ENCODE results near the gene RGS5.
"Not testable (repeated sequence)": the region's sequence is repeated elsewhere in the genome, so short reads cannot be mapped to it uniquely, and the experiment has no call there.

The RGS5 gene

GRCh38 chr1:163202833-163203451 is at the start of gene RGS5:
TSS of gene RGS5 (minus strand) at chr1:163202916. CDS start at chr1:163202835, 81 bp downstream.
- DNase-seq: no peak

- DNase-seq: no peak
Observed at GRCh38 chr1:163250382-163250974, 47.8 kb upstream of the RGS5 start.

- DNase-seq: no peak
Observed at GRCh38 chr1:163248064-163248463, 45.3 kb upstream of the RGS5 start.

- DNase-seq: not testable (repeated sequence)
Observed at GRCh38 chr1:163244648-163245047, 41.9 kb upstream of the RGS5 start.

- no peak for DNase-seq
Observed at GRCh38 chr1:163241746-163242145, 39.0 kb upstream of the RGS5 start.

- DNase-seq: no peak
Observed at GRCh38 chr1:163240705-163241104, 38.0 kb upstream of the RGS5 start.

GRCh38 chr1:163233643-163234042 is 30.9 kb upstream of the RGS5 start:
- DNase-seq: not testable (repeated sequence)

GRCh38 chr1:163231385-163231784 is 28.7 kb upstream of the RGS5 start:
- no peak for DNase-seq

- DNase-seq: no peak
Observed at GRCh38 chr1:163230827-163231226, 28.1 kb upstream of the RGS5 start.

- DNase-seq: not testable (repeated sequence)
Observed at GRCh38 chr1:163228271-163228670, 25.6 kb upstream of the RGS5 start.

GRCh38 chr1:163227126-163227525 is 24.4 kb upstream of the RGS5 start:
- DNase-seq: no peak

GRCh38 chr1:163213626-163214025 is 10.9 kb upstream of the RGS5 start:
- no peak for DNase-seq

- DNase-seq: no peak
Observed at GRCh38 chr1:163211667-163212066, 9.0 kb upstream of the RGS5 start.

GRCh38 chr1:163205513-163205912 is 2.8 kb upstream of the RGS5 start:
- DNase-seq: no peak

- DNase-seq: no peak
Observed at GRCh38 chr1:163203561-163203960, 845 bp upstream of the RGS5 start.

- no peak for DNase-seq
Observed at GRCh38 chr1:163201906-163202305, 810 bp downstream of the RGS5 start.

GRCh38 chr1:163197022-163197421 is 5.7 kb downstream of the RGS5 start:
- DNase-seq: no peak

GRCh38 chr1:163196449-163196787 is 6.3 kb downstream of the RGS5 start:
- no peak for DNase-seq

- DNase-seq: no peak
Observed at GRCh38 chr1:163195728-163196448, 6.8 kb downstream of the RGS5 start.

- no peak for DNase-seq
Observed at GRCh38 chr1:163191301-163191700, 11.4 kb downstream of the RGS5 start.

GRCh38 chr1:163188947-163189346 is 13.8 kb downstream of the RGS5 start:
- no peak for DNase-seq

- DNase-seq: no peak
Observed at GRCh38 chr1:163187849-163188248, 14.9 kb downstream of the RGS5 start.

- no peak for DNase-seq
Observed at GRCh38 chr1:163186862-163187261, 15.9 kb downstream of the RGS5 start.

GRCh38 chr1:163182330-163182949 is 20.3 kb downstream of the RGS5 start:
- no peak for DNase-seq

All from activated T-cell treated with anti-CD3 and anti-CD28 coated beads for 4 hours (primary cell).